DND-41 (cell line): ENCODE results near the gene SMIM35.

Experiments
- ATAC-seq: fragments of 200-7000 bp; cut with Tn5 transposase; 3 replicates; pipeline ENCODE4 v1.9.1; 2021; ENCODE audit warnings: low read depth; ENCODE audit not compliant: insufficient read depth
- DNase-seq: peaks from one replicate; pipeline ENCODE4 v3.0.0-alpha.2; 2020
- H2AFZ ChIP-seq: 2 replicates; pipeline ENCODE4 v1.6.0; 2012; ENCODE audit warnings: low read depth, low read length
- H3K27ac ChIP-seq: 2 replicates; pipeline ENCODE4 v1.5.1; 2012; ENCODE audit warnings: low read length, inconsistent platforms
- H3K27me3 ChIP-seq: fragments of 200-600 bp; sonication (generic); 2 replicates; pipeline ENCODE4 v1.6.0; 2012; ENCODE audit warnings: low read length, mild to moderate bottlenecking, inconsistent platforms; ENCODE audit not compliant: insufficient read depth, poor library complexity
- H3K36me3 ChIP-seq: 2 replicates; pipeline ENCODE4 v1.5.1; 2012; ENCODE audit warnings: low read length, inconsistent platforms; ENCODE audit not compliant: insufficient read depth
- H3K4me1 ChIP-seq: 2 replicates; pipeline ENCODE4 v1.5.1; 2012; ENCODE audit warnings: mild to moderate bottlenecking, low read length; ENCODE audit not compliant: insufficient read depth
- H3K4me2 ChIP-seq: 2 replicates; pipeline ENCODE4 v1.6.0; 2012; ENCODE audit warnings: mild to moderate bottlenecking, moderate library complexity, low read length, inconsistent platforms; ENCODE audit not compliant: insufficient read depth
- H3K4me3 ChIP-seq, 2 experiments: fragments of 200-600 bp in 1 of 2; shearing (Covaris generic) in 1 of 2; 2 replicates each; pipeline ENCODE4 v1.5.1; 2012 to 2016; ENCODE audit warnings: inconsistent platforms in 2 of 2, low read length in 2 of 2, mild to moderate bottlenecking in 2 of 2, low read depth in 1 of 2, moderate library complexity in 1 of 2
- H3K79me2 ChIP-seq: 2 replicates; pipeline ENCODE4 v1.6.0; 2012; ENCODE audit warnings: low read length, inconsistent platforms; ENCODE audit not compliant: insufficient read depth
- H3K9ac ChIP-seq: 2 replicates; pipeline ENCODE4 v1.6.0; 2012; ENCODE audit warnings: low read depth, mild to moderate bottlenecking, inconsistent platforms, low read length, moderate library complexity
- H3K9me3 ChIP-seq: 2 replicates; pipeline ENCODE4 v1.5.1; 2012; ENCODE audit warnings: low read length, moderate library complexity, mild to moderate bottlenecking, inconsistent platforms; ENCODE audit not compliant: insufficient read depth, severe bottlenecking
- H4K20me1 ChIP-seq: 2 replicates; pipeline ENCODE4 v1.6.0; 2012; ENCODE audit warnings: low read length; ENCODE audit not compliant: insufficient read depth
- CTCF ChIP-seq: IDR thresholded peaks from 2 replicates; pipeline ENCODE4 v1.5.1; 2012; ENCODE audit warnings: borderline replicate concordance, low read length, moderate library complexity, mild to moderate bottlenecking; ENCODE audit not compliant: poor library complexity, severe bottlenecking; ENCODE audit errors: extremely low read depth
- EZH2 ChIP-seq: IDR thresholded peaks from 3 replicates; pipeline ENCODE4 v1.6.1; 2012; ENCODE audit warnings: borderline replicate concordance, low read depth, mild to moderate bottlenecking, moderate library complexity, low read length, inconsistent platforms; ENCODE audit not compliant: severe bottlenecking

SMIM35 gene

GRCh38 chr11:117986981-117987574, 99.7 kb downstream of the SMIM35 start:
- ATAC-seq = peak; percentile 81
- no peaks in the 10 kb centered on the region for H3K79me2 ChIP-seq
- peaks cover 28% of the 10 kb centered on the region for H3K4me1 ChIP-seq

GRCh38 chr11:117985953-117986887, 100.5 kb downstream of the SMIM35 start, which contains the start of gene IL10RA:
Gene IL10RA (plus strand): TSS chr11:117986394. CDS start chr11:117986468, 74 bp downstream.
- Histone ChIP-seq H3K4me2 (peak within 1 kb of the TSS; percentile 64), H3K36me3 (no peaks in the 10 kb centered on the region), H3K4me1 (peaks cover 28% of the 10 kb centered on the region), H3K9ac (peak within 1 kb of the TSS; percentile 40), H3K27me3 (peaks cover 14% of the 10 kb centered on the region), H4K20me1 (no peaks in the 10 kb centered on the region), H2AFZ (peak within 1 kb of the TSS; percentile 64), H3K9me3 (no peaks in the 10 kb centered on the region), H3K79me2 (no peaks in the 10 kb centered on the region), H3K27ac (peak within 1 kb of the TSS; percentile 47; the same call in 1 of the 2 replicates), H3K4me3 (peak within 1 kb of the TSS in 1 of 2 experiments; percentile 42; a peak in 3 of 4 replicates)
- ATAC-seq (peak; percentile 49), DNase-seq (peak; percentile 30)
- TF ChIP-seq CTCF (no peak), EZH2 (peak; percentile 52)

More at GRCh38 chr11:117986981-117987574, 99.7 kb downstream of the SMIM35 start:
- Histone ChIP-seq H4K20me1 (no peaks in the 10 kb centered on the region), H3K36me3 (no peaks in the 10 kb centered on the region), H2AFZ (peak overlapping the region; percentile 64), H3K27me3 (peaks cover 14% of the 10 kb centered on the region), H3K4me2 (peak overlapping the region; percentile 64), H3K4me3 (peak overlapping the region in 1 of 2 experiments; percentile 42; a peak in 2 of 4 replicates), H3K9ac (peak overlapping the region; percentile 40), H3K27ac (peak overlapping the region; percentile 47; the same call in 1 of the 2 replicates), H3K9me3 (no peaks in the 10 kb centered on the region)
- DNase-seq = peak; percentile 72
- TF ChIP-seq CTCF (no peak), EZH2 (no peak)

- Histone ChIP-seq H3K79me2 (no peaks in the 10 kb centered on the region), H3K27ac (no peak overlapping the region), H3K36me3 (no peaks in the 10 kb centered on the region), H3K9ac (no peak overlapping the region), H3K9me3 (no peaks in the 10 kb centered on the region), H3K4me1 (peaks cover 28% of the 10 kb centered on the region), H3K4me3 (no peak overlapping the region), H3K4me2 (no peak overlapping the region), H2AFZ (no peak overlapping the region), H3K27me3 (peaks cover 14% of the 10 kb centered on the region), H4K20me1 (no peaks in the 10 kb centered on the region)
- TF ChIP-seq EZH2 (no peak), CTCF (no peak)
- DNase-seq = no peak
- no peak for ATAC-seq
Observed at GRCh38 chr11:117984476-117984875, 102.3 kb downstream of the SMIM35 start.
